Ovary (tissue), 3 donors: ENCODE measurements around the gene LRP1.

ENCODE experiments used
- EP300 ChIP-seq: sonication (generic); formaldehyde crosslinking; IDR thresholded peaks from one replicate; pipeline ENCODE4 v1.6.1; 2017; ENCODE audit warnings: antibody characterized with exemption
- POLR2A ChIP-seq: fragments of 450-650 bp; IDR thresholded peaks from one replicate; pipeline ENCODE4 v1.6.1; 2017; ENCODE audit warnings: antibody characterized with exemption, mild to moderate bottlenecking, moderate library complexity
- TF ChIP-seq, protein P1 (sequence below), 3 donors: fragments of 450-650 bp in 2 of 3; fragments of 200-600 bp in 1 of 3; IDR thresholded peaks; one replicate each; pipeline versions ENCODE4 v1.5.1 to v1.8.0; 2016 to 2022; ENCODE audit warnings: antibody characterized with exemption in 3 of 3, mild to moderate bottlenecking in 1 of 3
- donor health status: DM: no; HTN: no; CAD: no.

DNA sequence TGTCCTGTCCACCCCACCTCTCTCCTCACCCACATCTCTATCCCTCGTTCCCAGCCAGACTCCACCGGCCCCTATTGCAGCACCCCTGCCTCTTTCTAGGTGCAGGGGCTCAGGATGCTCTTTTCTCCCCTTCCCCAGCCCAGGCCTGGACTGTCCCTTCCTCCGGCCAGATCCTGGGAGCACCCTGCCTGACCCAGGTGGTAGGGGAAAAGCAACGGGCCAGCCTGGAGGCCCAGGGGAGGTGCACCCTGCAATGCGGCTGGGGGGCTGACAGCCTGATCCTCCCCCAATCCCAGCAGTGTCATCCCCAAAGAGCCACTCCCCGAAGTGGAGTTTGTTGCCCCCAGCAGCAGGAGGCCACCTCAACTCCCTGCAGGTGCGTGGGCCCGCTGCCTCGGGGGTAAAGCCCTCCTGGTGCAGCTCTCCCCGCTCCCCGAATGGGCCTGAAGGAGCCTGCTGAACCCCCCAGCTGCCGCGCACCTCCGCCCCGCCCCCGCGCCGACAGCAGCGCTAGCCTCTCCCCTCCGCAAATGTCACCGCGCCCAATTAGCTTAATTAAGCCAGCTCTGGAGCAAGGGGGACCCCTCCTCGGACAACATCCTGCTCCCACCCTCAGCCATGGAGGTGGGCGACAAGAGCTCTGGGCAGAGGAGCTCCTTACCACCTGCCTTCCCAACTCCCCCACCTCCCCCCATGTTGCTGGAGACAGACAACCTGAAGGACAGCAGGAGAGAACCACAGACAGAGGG, 93.1 kb downstream of the LRP1 start:
- TF ChIP-seq, protein P1, sequence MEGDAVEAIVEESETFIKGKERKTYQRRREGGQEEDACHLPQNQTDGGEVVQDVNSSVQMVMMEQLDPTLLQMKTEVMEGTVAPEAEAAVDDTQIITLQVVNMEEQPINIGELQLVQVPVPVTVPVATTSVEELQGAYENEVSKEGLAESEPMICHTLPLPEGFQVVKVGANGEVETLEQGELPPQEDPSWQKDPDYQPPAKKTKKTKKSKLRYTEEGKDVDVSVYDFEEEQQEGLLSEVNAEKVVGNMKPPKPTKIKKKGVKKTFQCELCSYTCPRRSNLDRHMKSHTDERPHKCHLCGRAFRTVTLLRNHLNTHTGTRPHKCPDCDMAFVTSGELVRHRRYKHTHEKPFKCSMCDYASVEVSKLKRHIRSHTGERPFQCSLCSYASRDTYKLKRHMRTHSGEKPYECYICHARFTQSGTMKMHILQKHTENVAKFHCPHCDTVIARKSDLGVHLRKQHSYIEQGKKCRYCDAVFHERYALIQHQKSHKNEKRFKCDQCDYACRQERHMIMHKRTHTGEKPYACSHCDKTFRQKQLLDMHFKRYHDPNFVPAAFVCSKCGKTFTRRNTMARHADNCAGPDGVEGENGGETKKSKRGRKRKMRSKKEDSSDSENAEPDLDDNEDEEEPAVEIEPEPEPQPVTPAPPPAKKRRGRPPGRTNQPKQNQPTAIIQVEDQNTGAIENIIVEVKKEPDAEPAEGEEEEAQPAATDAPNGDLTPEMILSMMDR (IDR thresholded peaks at IDR 0.05): no peak
- TF ChIP-seq POLR2A: no peak
- no peak for TF ChIP-seq EP300
